Neuron (in vitro differentiated cells): ENCODE data around the gene SIRPA.

Experiments
- H2AFZ ChIP-seq: one replicate; pipeline ENCODE4 v1.6.1; 2013; ENCODE audit warnings: low read depth, mild to moderate bottlenecking, inconsistent platforms, low read length, moderate library complexity
- H3K27me3 ChIP-seq: one replicate; pipeline ENCODE4 v1.6.1; 2013; ENCODE audit warnings: low read length; ENCODE audit not compliant: insufficient read depth
- H3K36me3 ChIP-seq: one replicate; pipeline ENCODE4 v1.6.1; 2013; ENCODE audit warnings: low read length; ENCODE audit not compliant: insufficient read depth
- H3K4me1 ChIP-seq: one replicate; pipeline ENCODE4 v1.6.1; 2013; ENCODE audit warnings: low read length; ENCODE audit not compliant: insufficient read depth
- H3K4me3 ChIP-seq: 2 replicates; pipeline ENCODE4 v1.5.1; 2013; ENCODE audit warnings: mild to moderate bottlenecking, low read length, moderate library complexity
- H3K9me3 ChIP-seq: one replicate; pipeline ENCODE4 v1.6.1; 2013; ENCODE audit warnings: low read length

Gene SIRPA

DNA sequence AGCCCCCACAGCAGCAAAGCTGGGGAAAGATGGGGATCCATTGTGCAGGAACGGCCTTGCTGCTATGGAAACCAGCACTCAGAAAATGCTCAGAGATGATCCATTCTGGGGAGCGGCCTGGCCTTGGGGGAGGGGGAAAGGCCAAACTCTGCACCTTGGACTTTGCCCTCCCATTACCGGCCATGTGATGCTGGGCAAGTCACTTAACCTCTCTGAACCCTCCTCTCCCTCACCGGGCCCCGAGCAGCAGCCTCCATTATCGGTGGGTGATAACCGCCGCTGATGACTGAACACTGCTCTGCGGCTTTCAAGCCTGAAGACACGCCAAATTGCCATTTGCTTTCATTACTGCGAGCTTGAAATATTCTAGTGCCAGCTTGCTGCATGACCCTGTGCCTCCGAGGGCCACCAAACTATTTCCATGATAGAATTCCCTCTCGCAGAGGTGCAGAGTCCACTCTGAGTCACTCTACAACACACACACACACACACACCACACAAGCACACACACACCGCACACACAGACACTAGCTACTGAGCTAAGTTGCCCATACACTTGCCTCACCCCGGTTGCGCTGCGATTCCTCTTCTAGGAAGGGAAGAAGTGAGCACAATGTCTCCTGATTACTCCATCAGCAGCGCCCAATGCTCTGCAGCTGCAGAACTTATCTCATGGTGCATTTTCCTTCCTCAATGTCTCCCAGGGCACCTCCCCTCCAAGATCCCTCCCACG lies 20.6 kb upstream of the SIRPA start:
- Histone ChIP-seq H3K4me1 (peaks cover 5% of the 10 kb centered on the region), H2AFZ (no peak overlapping the region), H3K4me3 (no peak overlapping the region), H3K36me3 (no peaks in the 10 kb centered on the region), H3K9me3 (peaks cover 2% of the 10 kb centered on the region), H3K27me3 (peaks cover 6% of the 10 kb centered on the region)

DNA sequence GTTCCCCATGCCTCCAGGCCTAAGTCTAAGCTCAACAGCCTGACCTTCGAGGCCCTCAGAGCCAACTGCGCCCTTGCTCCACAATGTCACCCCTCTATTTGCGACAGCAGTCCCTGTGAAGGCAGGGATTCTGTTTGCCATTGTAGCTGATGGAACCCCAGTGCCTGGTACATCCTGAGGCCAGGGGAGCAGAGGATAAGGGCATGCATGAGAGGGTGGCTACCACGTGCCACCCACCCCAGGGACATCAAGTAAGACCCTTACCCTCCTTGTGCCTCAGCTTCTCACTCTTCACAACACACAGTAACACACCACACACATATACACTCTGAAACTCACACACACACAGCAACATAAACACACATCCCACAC lies 20.0 kb upstream of the SIRPA start:
- Histone ChIP-seq H3K4me3 (no peak overlapping the region), H3K36me3 (no peaks in the 10 kb centered on the region), H3K9me3 (peaks cover 2% of the 10 kb centered on the region), H3K4me1 (peaks cover 5% of the 10 kb centered on the region), H2AFZ (no peak overlapping the region), H3K27me3 (peaks cover 6% of the 10 kb centered on the region)

DNA sequence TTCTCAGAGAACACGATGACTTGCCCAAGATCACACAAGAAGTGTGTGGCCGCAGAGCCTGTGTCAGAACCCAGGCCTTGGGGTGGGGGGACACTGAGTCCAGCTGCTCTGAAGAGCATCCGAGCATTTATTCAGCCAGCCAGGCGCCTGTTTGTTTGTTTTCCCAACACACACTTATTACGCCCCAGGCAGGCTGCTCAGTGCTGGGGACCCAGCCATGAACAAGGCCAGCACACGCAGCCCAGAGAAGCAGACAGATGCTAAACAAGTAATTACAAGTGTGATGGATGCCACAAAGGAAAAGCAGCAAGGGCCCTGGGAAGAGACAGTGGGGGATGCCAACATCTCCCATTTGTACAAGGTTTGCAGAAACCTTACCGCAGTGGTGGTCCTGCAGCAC lies 19.4 kb upstream of the SIRPA start:
- no peaks in the 10 kb centered on the region for H3K36me3 ChIP-seq
- H2AFZ ChIP-seq, result no peak overlapping the region
- H3K9me3 ChIP-seq, result peaks cover 2% of the 10 kb centered on the region
- H3K4me3 ChIP-seq, result no peak overlapping the region
- H3K4me1 ChIP-seq, result peaks cover 5% of the 10 kb centered on the region
- peaks cover 6% of the 10 kb centered on the region for H3K27me3 ChIP-seq

DNA sequence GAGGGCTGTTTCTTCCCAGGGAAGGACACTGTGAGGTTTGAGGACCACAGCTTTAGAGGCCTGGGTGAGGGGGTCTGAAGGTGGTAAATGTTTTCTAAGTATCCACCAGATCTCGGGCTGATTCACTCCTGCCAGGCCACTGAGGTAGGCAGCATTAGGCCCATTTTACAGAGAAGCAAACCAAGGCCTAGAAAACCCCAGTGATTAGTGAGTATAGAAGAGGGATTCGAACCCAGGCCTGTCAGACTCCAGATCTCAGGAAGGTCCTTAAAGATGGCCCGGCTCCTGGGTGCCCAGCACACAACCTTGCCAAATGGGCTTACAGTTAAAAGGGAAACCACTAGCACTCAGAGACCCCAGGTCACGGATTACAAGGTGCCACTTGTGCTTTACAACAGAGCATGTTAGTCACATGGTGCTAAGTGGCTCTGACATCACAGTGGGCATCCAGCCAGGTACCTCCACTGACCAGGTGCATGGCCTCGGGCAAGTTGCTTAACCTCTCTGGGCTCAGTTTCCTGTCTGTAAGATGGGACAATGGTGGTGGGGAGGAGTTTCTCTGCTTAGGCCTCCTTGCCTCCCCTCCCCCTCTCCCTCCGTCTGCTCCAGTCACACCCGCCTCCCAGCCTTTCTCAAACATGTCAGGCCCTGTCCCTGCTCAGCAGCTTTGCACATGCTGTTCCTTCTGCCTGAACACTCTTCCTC lies 18.8 kb upstream of the SIRPA start:
- Histone ChIP-seq H3K9me3 (peaks cover 2% of the 10 kb centered on the region), H2AFZ (no peak overlapping the region), H3K27me3 (peaks cover 12% of the 10 kb centered on the region), H3K4me1 (peaks cover 7% of the 10 kb centered on the region), H3K4me3 (no peak overlapping the region), H3K36me3 (no peaks in the 10 kb centered on the region)

DNA sequence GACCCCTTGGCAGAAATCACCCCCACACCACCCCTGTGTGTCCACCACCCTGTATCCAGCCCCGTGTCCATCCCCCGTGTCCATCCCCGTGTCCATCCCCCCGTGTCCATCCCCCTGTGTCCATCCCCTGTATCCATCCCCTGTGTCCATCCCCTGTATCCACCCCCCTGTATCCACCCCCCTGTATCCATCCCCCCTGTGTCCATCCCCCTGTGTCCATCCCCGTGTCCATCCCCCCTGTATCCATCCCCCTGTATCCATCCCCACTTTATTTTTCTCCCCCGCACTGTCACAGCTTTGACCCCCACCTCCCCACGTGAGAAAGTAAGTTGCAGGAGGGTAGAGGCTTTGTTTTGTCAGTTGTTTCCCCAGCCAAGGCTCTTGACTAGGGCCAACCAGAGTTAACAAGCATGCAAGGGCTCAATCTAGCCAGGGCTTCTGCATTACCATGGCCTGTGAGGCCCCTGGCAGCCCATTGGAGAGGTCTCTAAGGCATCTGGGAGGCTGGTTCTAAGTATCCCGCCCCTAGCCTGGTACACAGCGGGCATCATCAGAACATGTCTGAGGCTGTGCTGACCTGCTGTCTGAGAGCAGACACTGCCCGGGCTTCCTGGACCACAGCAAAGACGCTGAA lies 18.1 kb upstream of the SIRPA start:
- Histone ChIP-seq H3K4me1 (peaks cover 7% of the 10 kb centered on the region), H3K27me3 (peaks cover 15% of the 10 kb centered on the region), H2AFZ (no peak overlapping the region), H3K4me3 (no peak overlapping the region), H3K36me3 (no peaks in the 10 kb centered on the region), H3K9me3 (peaks cover 2% of the 10 kb centered on the region)

DNA sequence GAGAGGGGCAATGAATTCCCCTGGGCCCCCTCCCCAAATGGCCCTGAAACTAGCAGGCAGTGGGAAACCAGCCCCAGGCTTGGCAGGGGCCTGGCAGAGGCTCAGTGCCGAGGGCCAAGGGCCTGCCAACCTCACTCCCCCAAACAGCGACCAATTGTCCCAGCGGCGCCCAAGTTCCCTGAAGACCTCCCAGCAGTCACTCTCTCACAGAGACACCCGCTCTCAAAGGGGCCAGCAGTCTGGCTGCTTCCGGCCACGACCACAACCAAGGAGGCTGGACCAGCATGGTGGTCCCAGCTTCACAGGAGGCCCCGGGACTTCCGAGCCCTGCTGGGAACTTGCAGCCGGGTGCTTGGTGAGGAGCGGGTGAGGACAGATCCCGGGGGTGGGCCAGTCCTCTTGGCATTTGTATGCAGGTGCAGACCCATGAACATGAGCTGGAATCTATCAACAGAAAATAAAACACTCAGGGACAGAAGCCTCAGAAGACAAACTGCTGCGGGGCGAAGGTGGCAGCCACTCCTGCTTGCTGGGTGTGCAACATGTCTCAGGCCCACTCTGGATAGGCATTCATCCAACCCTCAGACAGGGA lies 17.5 kb upstream of the SIRPA start:
- H3K4me1 ChIP-seq, result peaks cover 7% of the 10 kb centered on the region
- no peak overlapping the region for H2AFZ ChIP-seq
- no peaks in the 10 kb centered on the region for H3K36me3 ChIP-seq
- peaks cover 2% of the 10 kb centered on the region for H3K9me3 ChIP-seq
- no peak overlapping the region for H3K4me3 ChIP-seq
- H3K27me3 ChIP-seq, result peaks cover 15% of the 10 kb centered on the region

DNA sequence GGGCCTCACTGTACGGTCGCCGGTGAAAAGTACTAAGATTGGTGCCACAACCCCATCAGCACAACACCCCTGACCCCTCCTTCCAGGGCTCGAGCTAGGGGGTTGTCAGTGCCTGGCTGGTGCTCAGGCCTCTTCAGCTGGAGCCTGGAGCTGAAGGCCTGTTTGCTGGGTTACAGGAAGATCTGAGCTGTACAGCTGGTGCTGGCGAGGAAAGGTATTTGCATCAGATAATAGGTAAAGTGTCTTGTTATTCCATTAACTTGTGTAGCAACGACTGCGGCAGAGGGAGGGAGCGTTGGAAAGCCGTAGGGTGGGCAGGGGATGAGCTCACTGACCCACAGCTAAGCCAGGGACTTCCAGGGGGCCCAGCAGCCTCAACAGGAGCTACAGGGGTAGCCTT lies 15.8 kb upstream of the SIRPA start:
- Histone ChIP-seq H3K36me3 (no peaks in the 10 kb centered on the region), H2AFZ (no peak overlapping the region), H3K27me3 (peaks cover 15% of the 10 kb centered on the region), H3K9me3 (no peaks in the 10 kb centered on the region), H3K4me3 (no peak overlapping the region), H3K4me1 (peaks cover 5% of the 10 kb centered on the region)

DNA sequence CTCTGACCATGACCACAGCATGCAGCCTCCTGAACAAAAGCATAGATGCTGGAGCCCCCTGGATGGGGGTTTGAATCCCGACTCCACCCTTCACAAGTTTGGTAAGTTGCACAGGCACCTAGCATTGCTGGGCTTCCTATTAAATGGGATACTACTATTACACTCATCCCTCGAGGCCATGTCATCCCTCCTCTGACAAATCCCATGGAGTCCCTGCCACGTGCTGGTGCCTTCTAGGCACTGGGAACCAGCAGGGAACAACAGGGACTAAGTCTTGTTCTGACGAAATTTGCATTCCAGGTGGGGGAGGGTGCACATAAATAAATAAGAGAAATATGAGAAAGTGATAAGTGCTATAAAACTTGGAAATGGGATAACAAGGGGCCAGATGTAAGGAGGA lies 15.3 kb upstream of the SIRPA start:
- Histone ChIP-seq H3K36me3 (no peaks in the 10 kb centered on the region), H3K4me1 (peaks cover 2% of the 10 kb centered on the region), H3K4me3 (no peak overlapping the region), H3K27me3 (peaks cover 15% of the 10 kb centered on the region), H2AFZ (no peak overlapping the region), H3K9me3 (no peaks in the 10 kb centered on the region)

DNA sequence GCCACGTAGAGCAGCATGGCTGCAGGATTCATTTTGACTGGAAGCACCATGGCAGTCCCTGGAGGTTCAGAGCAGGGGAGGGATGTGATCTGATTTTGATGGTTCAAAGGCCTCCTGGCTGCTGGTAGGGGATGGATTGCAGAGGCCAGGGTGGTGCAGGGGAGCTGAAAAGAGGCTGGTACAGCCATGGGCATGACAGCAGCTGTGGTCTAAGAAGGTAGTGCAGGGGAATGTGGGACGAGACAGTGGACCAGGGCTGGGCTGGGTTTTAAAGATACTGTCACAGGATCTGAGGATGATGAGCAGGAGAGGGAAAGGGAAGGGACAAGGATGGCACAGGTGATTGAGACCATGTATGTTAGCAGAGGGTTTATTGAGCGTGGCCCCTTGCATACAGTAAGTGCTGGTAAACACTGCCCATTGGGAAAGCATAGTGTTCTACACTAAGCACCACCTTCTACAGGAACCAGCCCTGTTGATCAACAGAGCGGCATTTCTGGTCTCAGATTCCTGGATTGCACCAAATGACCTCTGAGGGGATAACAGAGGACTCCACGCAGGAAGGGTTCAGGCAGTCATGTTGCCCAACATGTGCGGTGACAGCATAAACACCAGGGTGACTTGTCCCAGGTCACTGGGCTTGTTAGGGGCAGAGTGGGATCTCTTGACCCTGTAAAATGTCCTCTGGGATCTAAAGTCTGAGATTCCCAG lies 14.5 kb upstream of the SIRPA start:
- no peak overlapping the region for H3K4me3 ChIP-seq
- H3K27me3 ChIP-seq, result peaks cover 18% of the 10 kb centered on the region
- peaks cover 2% of the 10 kb centered on the region for H3K4me1 ChIP-seq
- H3K9me3 ChIP-seq, result no peaks in the 10 kb centered on the region
- H2AFZ ChIP-seq, result no peak overlapping the region
- H3K36me3 ChIP-seq, result no peaks in the 10 kb centered on the region

DNA sequence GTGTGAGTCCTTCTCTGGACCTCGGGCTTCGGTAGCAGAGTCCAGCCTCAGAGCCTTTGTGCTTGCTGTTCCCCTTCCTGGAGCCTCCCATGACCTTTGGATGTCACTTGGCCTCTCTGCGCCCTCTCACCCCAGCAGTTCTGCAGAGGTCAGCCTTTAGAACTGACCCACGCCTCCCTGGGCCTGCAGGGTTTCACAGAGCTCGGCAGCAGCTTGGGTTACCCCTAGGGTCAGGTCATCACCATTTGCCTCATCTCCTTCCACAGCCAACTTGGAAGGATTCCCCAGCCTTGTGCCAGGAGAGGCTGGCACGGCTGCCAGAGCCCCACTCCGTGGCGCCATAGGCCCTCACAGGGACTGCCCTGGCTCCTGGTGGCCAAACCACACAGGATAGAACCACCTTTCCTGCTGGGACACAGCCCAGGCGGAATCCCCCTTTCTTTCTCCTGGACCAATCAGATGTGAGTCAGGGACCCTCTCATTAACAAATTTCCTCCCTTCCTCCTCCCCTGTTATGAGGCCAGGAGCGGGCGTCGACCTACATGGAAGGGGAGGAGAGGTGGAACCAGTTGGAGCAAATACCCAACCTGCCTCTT lies 13.9 kb upstream of the SIRPA start:
- no peak overlapping the region for H3K4me3 ChIP-seq
- peaks cover 2% of the 10 kb centered on the region for H3K4me1 ChIP-seq
- H3K36me3 ChIP-seq, result no peaks in the 10 kb centered on the region
- H3K27me3 ChIP-seq, result peaks cover 21% of the 10 kb centered on the region
- H2AFZ ChIP-seq, result no peak overlapping the region
- no peaks in the 10 kb centered on the region for H3K9me3 ChIP-seq

DNA sequence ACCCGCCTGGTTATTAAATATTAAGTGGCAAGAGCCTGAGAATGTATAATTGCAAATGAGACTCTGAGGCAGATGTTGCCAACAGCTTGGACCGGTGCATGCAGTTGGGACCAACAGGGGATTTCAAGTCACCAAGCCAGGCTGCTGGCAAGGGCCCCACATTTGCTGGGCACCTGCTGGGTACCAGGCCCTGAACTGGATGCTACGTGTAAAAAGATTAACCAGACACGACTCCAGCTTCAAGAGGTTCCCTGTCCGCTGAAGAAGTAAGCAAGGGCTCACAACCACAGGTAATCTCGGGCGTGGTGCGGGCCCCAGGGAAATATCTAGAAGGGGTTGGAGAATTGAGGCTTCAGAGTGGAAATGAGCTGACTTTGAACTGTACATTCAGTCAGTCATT lies 13.2 kb upstream of the SIRPA start:
- Histone ChIP-seq H3K4me1 (peaks cover 2% of the 10 kb centered on the region), H3K9me3 (no peaks in the 10 kb centered on the region), H2AFZ (no peak overlapping the region), H3K27me3 (peaks cover 23% of the 10 kb centered on the region), H3K36me3 (no peaks in the 10 kb centered on the region), H3K4me3 (no peak overlapping the region)

DNA sequence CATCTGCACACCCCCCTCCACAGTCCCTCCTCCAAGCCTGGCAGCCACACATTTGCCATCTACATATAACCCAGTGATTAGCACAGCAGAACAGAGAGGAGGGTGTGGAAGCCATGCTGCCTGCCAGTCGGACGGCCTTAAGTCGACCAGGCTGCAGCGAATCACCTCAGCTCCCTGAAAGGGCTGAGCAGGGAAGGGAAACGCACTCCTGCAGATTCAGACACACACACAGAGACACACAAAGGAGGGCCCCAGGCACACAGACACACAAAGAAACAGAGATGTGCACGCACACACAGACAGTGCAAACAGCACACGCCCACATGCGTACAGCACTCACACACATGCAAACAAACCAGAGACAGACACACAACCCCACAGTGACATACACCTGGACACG lies 11.2 kb upstream of the SIRPA start:
- Histone ChIP-seq H3K9me3 (no peaks in the 10 kb centered on the region), H3K4me3 (no peak overlapping the region), H3K36me3 (no peaks in the 10 kb centered on the region), H3K4me1 (peaks cover 2% of the 10 kb centered on the region), H2AFZ (no peak overlapping the region), H3K27me3 (peaks cover 24% of the 10 kb centered on the region)
